PFSK-1 (cell line): ENCODE results near the gene MSANTD1. TPM values are rescaled to one million over a fixed set of nuclear protein-coding genes. Genes with fewer than 3 reads are reported as not detected.

Experiments used
- FOXP2 ChIP-seq: optimal IDR thresholded peaks from 2 replicates; pipeline ENCODE3; 2011; ENCODE audit warnings: borderline replicate concordance, control low read depth, inconsistent platforms; ENCODE audit not compliant: insufficient read depth; ENCODE audit errors: extremely low read length, extremely low read depth
- POLR2AphosphoS5 ChIP-seq: IDR thresholded peaks from 2 replicates; pipeline ENCODE4 v1.6.1; 2012; ENCODE audit warnings: low read depth, mild to moderate bottlenecking, control low read depth, low read length, moderate library complexity
- SIN3A ChIP-seq: IDR thresholded peaks from 2 replicates; pipeline ENCODE4 v1.6.1; 2012; ENCODE audit warnings: mild to moderate bottlenecking, low read length, moderate library complexity, borderline replicate concordance; ENCODE audit not compliant: insufficient read depth
- TAF1 ChIP-seq: IDR thresholded peaks from 2 replicates; pipeline ENCODE4 v1.6.1; 2012; ENCODE audit warnings: low read length, control low read depth, borderline replicate concordance; ENCODE audit not compliant: insufficient read depth
- polyA plus RNA-seq: library from polyadenylated mRNA; unstranded; fragments of >200 nt; gene quantifications from one replicate; pipeline ENCODE4 v1.2.1, GENCODE V29; 2012; ENCODE audit warnings: low read depth, missing spikeins; ENCODE audit not compliant: insufficient read length
- TF ChIP-seq, protein P1 (sequence below), 2 experiments: IDR thresholded peaks; 2 replicates each; pipeline versions ENCODE4 v1.6.1 to v1.8.0; 2011 to 2012; ENCODE audit warnings: low read depth in 2 of 2, low read length in 2 of 2, control low read depth in 1 of 2, inconsistent platforms in 1 of 2, mild to moderate bottlenecking in 1 of 2, moderate library complexity in 1 of 2; ENCODE audit not compliant: insufficient read depth in 1 of 2

The MSANTD1 gene
- not detected for polyA plus RNA-seq

DNA sequence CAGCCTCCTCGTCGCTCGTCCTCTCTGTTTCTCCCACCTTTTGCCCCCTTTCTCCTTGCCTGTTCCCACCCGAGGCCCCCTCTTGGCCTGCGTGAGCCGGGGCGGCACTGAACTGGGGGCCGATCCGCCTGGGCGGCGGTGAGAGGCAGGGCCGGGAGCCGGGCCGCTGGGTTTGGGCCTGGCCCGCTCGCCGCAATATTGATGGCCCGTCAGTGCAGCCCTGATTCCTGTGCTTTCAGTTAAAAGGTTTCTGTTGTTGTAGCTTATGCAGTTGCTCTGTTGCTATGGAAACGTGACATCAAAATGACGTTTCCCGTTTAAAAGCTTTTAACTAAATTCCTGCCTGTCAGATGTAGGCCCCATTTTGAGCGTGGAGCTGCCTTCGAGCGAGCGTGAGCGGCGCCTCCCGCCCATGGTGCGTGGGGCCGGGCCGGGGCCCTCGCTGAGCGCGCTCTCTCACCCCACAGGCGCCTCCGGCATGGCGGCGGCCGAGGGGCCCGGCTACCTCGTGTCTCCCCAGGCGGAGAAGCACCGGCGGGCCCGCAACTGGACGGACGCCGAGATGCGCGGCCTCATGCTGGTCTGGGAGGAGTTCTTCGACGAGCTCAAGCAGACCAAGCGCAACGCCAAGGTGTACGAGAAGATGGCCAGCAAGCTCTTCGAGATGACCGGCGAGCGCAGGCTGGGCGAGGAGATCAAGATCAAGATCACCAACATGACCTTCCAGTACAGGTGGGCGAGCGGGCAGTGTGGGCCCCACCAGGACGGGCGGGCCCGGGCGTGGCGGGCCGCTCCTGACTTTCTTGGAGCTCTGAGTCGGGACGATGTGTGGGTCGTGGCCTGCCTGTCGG lies at the start of gene MSANTD1:
Gene MSANTD1, plus strand, starts transcription at position 349 of the 851 bp plus-strand sequence. Its CDS starts 64 bp downstream, at position 413.
- no peak for TF ChIP-seq POLR2AphosphoS5
- no peak for TF ChIP-seq TAF1
- TF ChIP-seq, protein P1, sequence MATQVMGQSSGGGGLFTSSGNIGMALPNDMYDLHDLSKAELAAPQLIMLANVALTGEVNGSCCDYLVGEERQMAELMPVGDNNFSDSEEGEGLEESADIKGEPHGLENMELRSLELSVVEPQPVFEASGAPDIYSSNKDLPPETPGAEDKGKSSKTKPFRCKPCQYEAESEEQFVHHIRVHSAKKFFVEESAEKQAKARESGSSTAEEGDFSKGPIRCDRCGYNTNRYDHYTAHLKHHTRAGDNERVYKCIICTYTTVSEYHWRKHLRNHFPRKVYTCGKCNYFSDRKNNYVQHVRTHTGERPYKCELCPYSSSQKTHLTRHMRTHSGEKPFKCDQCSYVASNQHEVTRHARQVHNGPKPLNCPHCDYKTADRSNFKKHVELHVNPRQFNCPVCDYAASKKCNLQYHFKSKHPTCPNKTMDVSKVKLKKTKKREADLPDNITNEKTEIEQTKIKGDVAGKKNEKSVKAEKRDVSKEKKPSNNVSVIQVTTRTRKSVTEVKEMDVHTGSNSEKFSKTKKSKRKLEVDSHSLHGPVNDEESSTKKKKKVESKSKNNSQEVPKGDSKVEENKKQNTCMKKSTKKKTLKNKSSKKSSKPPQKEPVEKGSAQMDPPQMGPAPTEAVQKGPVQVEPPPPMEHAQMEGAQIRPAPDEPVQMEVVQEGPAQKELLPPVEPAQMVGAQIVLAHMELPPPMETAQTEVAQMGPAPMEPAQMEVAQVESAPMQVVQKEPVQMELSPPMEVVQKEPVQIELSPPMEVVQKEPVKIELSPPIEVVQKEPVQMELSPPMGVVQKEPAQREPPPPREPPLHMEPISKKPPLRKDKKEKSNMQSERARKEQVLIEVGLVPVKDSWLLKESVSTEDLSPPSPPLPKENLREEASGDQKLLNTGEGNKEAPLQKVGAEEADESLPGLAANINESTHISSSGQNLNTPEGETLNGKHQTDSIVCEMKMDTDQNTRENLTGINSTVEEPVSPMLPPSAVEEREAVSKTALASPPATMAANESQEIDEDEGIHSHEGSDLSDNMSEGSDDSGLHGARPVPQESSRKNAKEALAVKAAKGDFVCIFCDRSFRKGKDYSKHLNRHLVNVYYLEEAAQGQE (IDR thresholded peaks at IDR 0.05; ENCODE audit: insufficient read depth in 1 of 2, low read depth in 2 of 2, low read length in 2 of 2): no peak
- TF ChIP-seq SIN3A: no peak

DNA sequence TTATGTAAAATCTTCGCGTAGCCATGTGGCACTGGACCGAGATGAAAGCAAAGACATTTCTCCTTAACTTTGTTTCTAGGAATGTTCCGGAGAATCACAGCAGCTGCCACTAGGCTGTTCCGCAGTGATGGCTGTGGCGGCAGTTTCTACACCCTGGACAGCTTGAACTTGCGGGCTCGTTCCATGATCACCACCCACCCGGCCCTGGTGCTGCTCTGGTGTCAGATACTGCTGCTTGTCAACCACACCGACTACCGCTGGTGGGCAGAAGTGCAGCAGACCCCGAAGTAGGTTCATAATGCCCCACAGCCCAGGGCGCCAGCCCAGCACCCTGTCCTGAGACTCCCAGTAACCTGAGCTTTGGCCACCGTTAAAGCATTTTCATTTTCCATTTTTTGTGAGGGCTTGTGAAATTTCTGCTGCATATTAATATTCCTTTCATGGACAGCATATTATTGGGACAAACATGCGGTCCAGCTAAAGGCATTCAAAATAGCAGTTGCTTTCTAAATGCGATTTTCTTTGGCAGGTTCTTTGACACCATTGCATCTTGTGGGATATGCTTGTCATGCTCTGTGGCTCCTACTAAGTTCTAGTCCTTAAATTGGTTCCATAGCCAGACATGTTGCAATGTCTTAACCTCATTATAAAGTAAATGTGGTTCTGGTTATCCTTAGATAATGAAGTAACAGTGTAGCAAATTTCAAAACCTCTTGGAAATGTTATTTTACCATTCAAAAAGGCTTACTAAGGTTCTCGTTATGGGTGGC lies 49.1 kb upstream of the MSANTD1 start:
- TF ChIP-seq POLR2AphosphoS5 (no peak), TAF1 (no peak), SIN3A (no peak), FOXP2 (no peak)
- TF ChIP-seq, protein P1 (IDR thresholded peaks at IDR 0.05; ENCODE audit: insufficient read depth in 1 of 2, low read depth in 2 of 2, low read length in 2 of 2): no peak

- TF ChIP-seq TAF1 (no peak), SIN3A (no peak), POLR2AphosphoS5 (no peak), FOXP2 (no peak)
- TF ChIP-seq, protein P1 (IDR thresholded peaks at IDR 0.05; ENCODE audit: insufficient read depth in 1 of 2, low read depth in 2 of 2, low read length in 2 of 2): no peak
Observed at GRCh38 chr4:3200423-3201090, 48.4 kb upstream of the MSANTD1 start.

GRCh38 chr4:3201718-3202702 lies 46.9 kb upstream of the MSANTD1 start:
- TF ChIP-seq, protein P1 (IDR thresholded peaks at IDR 0.05; ENCODE audit: insufficient read depth in 1 of 2, low read depth in 2 of 2, low read length in 2 of 2): no peak
- TF ChIP-seq SIN3A: no peak
- no peak for TF ChIP-seq TAF1
- TF ChIP-seq POLR2AphosphoS5: no peak
- no peak for TF ChIP-seq FOXP2
